Body of pancreas (tissue), 4 donors: ENCODE measurements around the gene SMIM9.

ENCODE experiments used
- POLR2A ChIP-seq, 3 donors: fragments of 450-650 bp; IDR thresholded peaks; one replicate each; pipeline ENCODE4 v1.6.1; 2016; ENCODE audit warnings: antibody characterized with exemption in 3 of 3, mild to moderate bottlenecking in 2 of 3
- TF ChIP-seq, protein P1 (sequence below), 7 experiments: fragments of 450-650 bp in 4 of 7; fragments of 200-600 bp in 3 of 7; sonication (generic) in 3 of 7; IDR thresholded peaks; one replicate each; pipeline ENCODE4 v1.5.1; 2016 to 2019; ENCODE audit warnings: antibody characterized with exemption in 7 of 7

DNA sequence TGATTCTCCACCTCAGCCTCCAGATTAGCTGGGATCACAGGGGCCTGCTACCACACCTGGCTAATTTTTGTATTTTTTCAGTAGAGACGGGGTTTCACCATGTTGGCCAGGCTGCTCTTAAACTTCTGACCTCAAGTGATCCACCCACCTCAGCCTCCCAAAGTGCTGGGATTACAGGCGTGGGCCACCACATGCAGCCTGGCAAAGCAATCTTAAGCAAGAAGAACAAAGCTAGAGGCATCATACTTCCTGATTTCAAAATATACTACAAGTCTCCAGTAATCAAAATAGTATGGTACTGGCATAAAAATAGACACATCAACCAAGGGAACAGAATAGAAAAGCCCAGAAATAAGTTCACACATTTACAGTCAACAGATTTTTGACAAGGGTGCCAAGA, 38.9 kb upstream of the SMIM9 start:
- no peak for TF ChIP-seq POLR2A (IDR thresholded peaks at IDR 0.05)
- TF ChIP-seq, protein P1, sequence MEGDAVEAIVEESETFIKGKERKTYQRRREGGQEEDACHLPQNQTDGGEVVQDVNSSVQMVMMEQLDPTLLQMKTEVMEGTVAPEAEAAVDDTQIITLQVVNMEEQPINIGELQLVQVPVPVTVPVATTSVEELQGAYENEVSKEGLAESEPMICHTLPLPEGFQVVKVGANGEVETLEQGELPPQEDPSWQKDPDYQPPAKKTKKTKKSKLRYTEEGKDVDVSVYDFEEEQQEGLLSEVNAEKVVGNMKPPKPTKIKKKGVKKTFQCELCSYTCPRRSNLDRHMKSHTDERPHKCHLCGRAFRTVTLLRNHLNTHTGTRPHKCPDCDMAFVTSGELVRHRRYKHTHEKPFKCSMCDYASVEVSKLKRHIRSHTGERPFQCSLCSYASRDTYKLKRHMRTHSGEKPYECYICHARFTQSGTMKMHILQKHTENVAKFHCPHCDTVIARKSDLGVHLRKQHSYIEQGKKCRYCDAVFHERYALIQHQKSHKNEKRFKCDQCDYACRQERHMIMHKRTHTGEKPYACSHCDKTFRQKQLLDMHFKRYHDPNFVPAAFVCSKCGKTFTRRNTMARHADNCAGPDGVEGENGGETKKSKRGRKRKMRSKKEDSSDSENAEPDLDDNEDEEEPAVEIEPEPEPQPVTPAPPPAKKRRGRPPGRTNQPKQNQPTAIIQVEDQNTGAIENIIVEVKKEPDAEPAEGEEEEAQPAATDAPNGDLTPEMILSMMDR (IDR thresholded peaks at IDR 0.05): no peak
